HG03558 (cell line): ENCODE data around the gene DLG2.
A peak's percentile ranks its signal among the peaks of the same experiment; 100 is the strongest.

Experiments used
- ATAC-seq: cut with Tn5 transposase; IDR thresholded peaks from one replicate; pipeline ENCODE4 v1.9.1; 2021; ENCODE audit warnings: moderate number of reproducible peaks; ENCODE audit not compliant: unreplicated experiment; ENCODE audit errors: extremely low read depth

DLG2 gene

GRCh38 chr11:84560206-84560605, 1066.9 kb downstream of the DLG2 start:
- ATAC-seq, result no peak

GRCh38 chr11:84558085-84558905, 1068.8 kb downstream of the DLG2 start:
- ATAC-seq, result peak; percentile 94

GRCh38 chr11:84552791-84553190, 1074.4 kb downstream of the DLG2 start:
- ATAC-seq, result no peak

- ATAC-seq, result peak; percentile 98
These were observed 1077.9 kb downstream of the DLG2 start for GRCh38 chr11:84549217-84549616.

- ATAC-seq, result no peak
These were observed 1082.6 kb downstream of the DLG2 start for GRCh38 chr11:84544566-84544965.

GRCh38 chr11:84543367-84544159, 1083.6 kb downstream of the DLG2 start:
- no peak for ATAC-seq

GRCh38 chr11:84541731-84542340, 1085.3 kb downstream of the DLG2 start:
- no peak for ATAC-seq

- ATAC-seq, result no peak
These were observed 1090.7 kb downstream of the DLG2 start for GRCh38 chr11:84536456-84536855.

GRCh38 chr11:84532364-84532763, 1094.8 kb downstream of the DLG2 start:
- no peak for ATAC-seq

GRCh38 chr11:84526250-84526649, 1100.9 kb downstream of the DLG2 start:
- no peak for ATAC-seq

GRCh38 chr11:84524422-84525051, 1102.6 kb downstream of the DLG2 start:
- ATAC-seq, result no peak

- no peak for ATAC-seq
These were observed 1104.8 kb downstream of the DLG2 start for GRCh38 chr11:84522331-84522730.

- ATAC-seq, result no peak
These were observed 1108.4 kb downstream of the DLG2 start for GRCh38 chr11:84518631-84519183.

GRCh38 chr11:84514436-84514835, 1112.7 kb downstream of the DLG2 start:
- ATAC-seq, result no peak

GRCh38 chr11:84503503-84503902, 1123.6 kb downstream of the DLG2 start:
- ATAC-seq, result no peak

- ATAC-seq, result no peak
These were observed 1125.4 kb downstream of the DLG2 start for GRCh38 chr11:84501750-84502149.

GRCh38 chr11:84497981-84498411, 1129.1 kb downstream of the DLG2 start:
- no peak for ATAC-seq

GRCh38 chr11:84497181-84497580, 1130.0 kb downstream of the DLG2 start:
- no peak for ATAC-seq

GRCh38 chr11:84496122-84496521, 1131.0 kb downstream of the DLG2 start:
- no peak for ATAC-seq

GRCh38 chr11:84480131-84480530, 1147.0 kb downstream of the DLG2 start:
- no peak for ATAC-seq
